Measurements from ENCODE around the gene ARHGAP15. TPM values are rescaled to one million over a fixed set of nuclear protein-coding genes. Genes with fewer than 3 reads are reported as not detected.

Gene ARHGAP15
- total RNA-seq = 100 to 1,000 TPM; 148 to 168 (median 165) TPM
- 443 TPM for total RNA-seq (2013)

GRCh38 chr2:143128681-143129580, at the start of gene ARHGAP15:
TSS of gene ARHGAP15 (plus strand) at chr2:143129419.
- peak within 1 kb of the TSS; percentile 95 for H3K27ac ChIP-seq (ENCODE audit: low read length)
- DNase-seq (peak; percentile 44 to 91), ATAC-seq (peak; percentile 85 to 93 (median 92))
- peaks cover 17% of the 10 kb centered on the region for H3K4me1 ChIP-seq (ENCODE audit: control insufficient read depth, insufficient read depth, low read length)
- H3K4me3 ChIP-seq (ENCODE audit: low read length) = peak within 1 kb of the TSS; percentile 77
- 1% methylated on average over 10 of the region's 13 CpGs for WGBS (ENCODE audit: insufficient coverage)
- Mint-ChIP-seq H3K9me3 (peaks cover 0 to under 1% of the 10 kb centered on the region in 2 donors), H3K36me3 (peaks cover 2% of the 10 kb centered on the region), H3K4me1 (peaks cover 40 to 55% of the 10 kb centered on the region in 2 donors), H3K4me3 (peak within 1 kb of the TSS; percentile 89), H3K27me3 (ENCODE audit: low read depth in 2 of 2) (no peaks in the 10 kb centered on the region), H3K27ac (peak within 1 kb of the TSS; percentile 96)
- no peaks in the 10 kb centered on the region for H3K27me3 ChIP-seq (ENCODE audit: control insufficient read depth, insufficient read depth, low read length)
- no peaks in the 10 kb centered on the region for H3K9me3 ChIP-seq (ENCODE audit: control insufficient read depth, insufficient read depth, low read length)
- H3K36me3 ChIP-seq (ENCODE audit: control insufficient read depth, insufficient read depth, low read length) = no peaks in the 10 kb centered on the region
- intact Hi-C loops (cut with micrococcal nuclease) = loop anchor here (2.0 to 5.0 kb wide), 2 partner anchors 128 to 1382 kb away; no protein-coding TSS in a partner anchor
- TF ChIP-seq CTCF (IDR thresholded peaks at IDR 0.05) = no peak

GRCh38 chr2:143081616-143082015, 47.6 kb upstream of the ARHGAP15 start:
- WGBS (ENCODE audit: insufficient coverage) = 90% methylated on average over 1 of the region's 1 CpG
- H3K27me3 Mint-ChIP-seq (ENCODE audit: low read depth in 2 of 2) = peaks cover 0 to 1% of the 10 kb centered on the region in 2 donors

GRCh38 chr2:143083636-143084035, 45.6 kb upstream of the ARHGAP15 start:
- H3K4me1 Mint-ChIP-seq = no peaks in the 10 kb centered on the region
- H3K9me3 ChIP-seq (ENCODE audit: control insufficient read depth, insufficient read depth, low read length) = no peaks in the 10 kb centered on the region
- H3K27me3 ChIP-seq (ENCODE audit: control insufficient read depth, insufficient read depth, low read length) = no peaks in the 10 kb centered on the region
- intact Hi-C loops (cut with micrococcal nuclease) = no loop called here
- ATAC-seq (peak in 2 of 3 donors; percentile 48 to 52), DNase-seq (peak in 1 of 2 donors; percentile 37)
- H3K27ac Mint-ChIP-seq = no peak overlapping the region
- no peaks in the 10 kb centered on the region for H3K4me1 ChIP-seq (ENCODE audit: control insufficient read depth, insufficient read depth, low read length)
- H3K27me3 Mint-ChIP-seq (ENCODE audit: low read depth in 2 of 2) = no peaks in the 10 kb centered on the region
- TF ChIP-seq CTCF (IDR thresholded peaks at IDR 0.05) = no peak
- H3K4me3 ChIP-seq (ENCODE audit: low read length) = no peak overlapping the region
- H3K27ac ChIP-seq (ENCODE audit: low read length) = no peak overlapping the region
- 24% methylated on average over 2 of the region's 2 CpGs for WGBS (ENCODE audit: insufficient coverage)
- no peaks in the 10 kb centered on the region for H3K36me3 Mint-ChIP-seq
- no peaks in the 10 kb centered on the region for H3K9me3 Mint-ChIP-seq
- H3K4me3 Mint-ChIP-seq = no peak overlapping the region
- H3K36me3 ChIP-seq (ENCODE audit: control insufficient read depth, insufficient read depth, low read length) = no peaks in the 10 kb centered on the region

More at GRCh38 chr2:143081616-143082015, 47.6 kb upstream of the ARHGAP15 start:
- Mint-ChIP-seq H3K4me1 (no peaks in the 10 kb centered on the region), H3K36me3 (no peaks in the 10 kb centered on the region), H3K27ac (no peak overlapping the region), H3K9me3 (no peaks in the 10 kb centered on the region), H3K4me3 (no peak overlapping the region)
- H3K4me1 ChIP-seq (ENCODE audit: control insufficient read depth, insufficient read depth, low read length) = no peaks in the 10 kb centered on the region
- no peaks in the 10 kb centered on the region for H3K9me3 ChIP-seq (ENCODE audit: control insufficient read depth, insufficient read depth, low read length)
- H3K27ac ChIP-seq (ENCODE audit: low read length) = no peak overlapping the region
- no peaks in the 10 kb centered on the region for H3K36me3 ChIP-seq (ENCODE audit: control insufficient read depth, insufficient read depth, low read length)
- DNase-seq (no peak), ATAC-seq (no peak)
- intact Hi-C loops (cut with micrococcal nuclease) = no loop called here
- no peaks in the 10 kb centered on the region for H3K27me3 ChIP-seq (ENCODE audit: control insufficient read depth, insufficient read depth, low read length)
- no peak for TF ChIP-seq CTCF (IDR thresholded peaks at IDR 0.05)
- no peak overlapping the region for H3K4me3 ChIP-seq (ENCODE audit: low read length)

Data from natural killer cell (primary cell).